ENCODE data around the gene POLR3E.
"Not testable (repeated sequence)": the region's sequence is repeated elsewhere in the genome, so short reads cannot be mapped to it uniquely, and the experiment has no call there.

The POLR3E gene

GRCh38 chr16:22346483-22346882 lies 49.3 kb downstream of the POLR3E start:
- no peak for DNase-seq (ENCODE audit: low read depth)

GRCh38 chr16:22347100-22347820 lies 50.1 kb downstream of the POLR3E start:
- no peak for TF ChIP-seq CTCF (IDR thresholded peaks at IDR 0.05; ENCODE audit: low read length, missing control alignments)
- no peak for DNase-seq (ENCODE audit: low read depth)
- no peak overlapping the region for H3K4me3 ChIP-seq (replicated peaks; ENCODE audit: low read depth, low read length)

More at GRCh38 chr16:22346483-22346882, 49.3 kb downstream of the POLR3E start:
- H3K4me3 ChIP-seq (replicated peaks; ENCODE audit: low read depth, low read length), result no peak overlapping the region
- TF ChIP-seq CTCF (IDR thresholded peaks at IDR 0.05; ENCODE audit: low read length, missing control alignments), result no peak

GRCh38 chr16:22348291-22348690 lies 51.1 kb downstream of the POLR3E start:
- no peak for DNase-seq (ENCODE audit: low read depth)
- no peak for TF ChIP-seq CTCF (IDR thresholded peaks at IDR 0.05; ENCODE audit: low read length, missing control alignments)

GRCh38 chr16:22351017-22351416 lies 53.8 kb downstream of the POLR3E start:
- not testable (repeated sequence) for H3K4me3 ChIP-seq (replicated peaks; ENCODE audit: low read depth, low read length); DNase-seq (ENCODE audit: low read depth)

More at GRCh38 chr16:22348291-22348690, 51.1 kb downstream of the POLR3E start:
- no peak overlapping the region for H3K4me3 ChIP-seq (replicated peaks; ENCODE audit: low read depth, low read length)

- DNase-seq (ENCODE audit: low read depth), result no peak
- TF ChIP-seq CTCF (IDR thresholded peaks at IDR 0.05; ENCODE audit: low read length, missing control alignments), result no peak
- no peak overlapping the region for H3K4me3 ChIP-seq (replicated peaks; ENCODE audit: low read depth, low read length)
These were observed 54.9 kb downstream of the POLR3E start for GRCh38 chr16:22352140-22352539.

GRCh38 chr16:22352723-22353122 lies 55.5 kb downstream of the POLR3E start:
- DNase-seq (ENCODE audit: low read depth), result no peak
- no peak overlapping the region for H3K4me3 ChIP-seq (replicated peaks; ENCODE audit: low read depth, low read length)
- TF ChIP-seq CTCF (IDR thresholded peaks at IDR 0.05; ENCODE audit: low read length, missing control alignments), result no peak

- no peak overlapping the region for H3K4me3 ChIP-seq (replicated peaks; ENCODE audit: low read depth, low read length)
- no peak for TF ChIP-seq CTCF (IDR thresholded peaks at IDR 0.05; ENCODE audit: low read length, missing control alignments)
- peak; percentile 80 for DNase-seq (ENCODE audit: low read depth)
These were observed 56.1 kb downstream of the POLR3E start for GRCh38 chr16:22353191-22353919.

All from fibroblast of pulmonary artery (primary cell).